Measurements from ENCODE around the gene MARCHF10. TPM values are rescaled to one million over a fixed set of nuclear protein-coding genes. Genes with fewer than 3 reads are reported as not detected.

Gene MARCHF10
- total RNA-seq, 1 experiment from 2014 or later, result 0.03 TPM

GRCh38 chr17:62826956-62827355 is 18.8 kb upstream of the MARCHF10 start:
- H3K4me3 ChIP-seq (ENCODE audit: insufficient read depth, low read depth, low read length), result no peak overlapping the region
- H3K36me3 ChIP-seq (replicated peaks; ENCODE audit: control insufficient read depth, insufficient read depth, low read length), result no peaks in the 10 kb centered on the region
- DNase-seq, result no peak
- H3K27me3 ChIP-seq (ENCODE audit: control insufficient read depth, insufficient read depth, low read length), result no peaks in the 10 kb centered on the region

- DNase-seq, result peak; percentile 28
- Histone ChIP-seq H3K27me3 (ENCODE audit: control insufficient read depth, insufficient read depth, low read length) (no peaks in the 10 kb centered on the region), H3K4me3 (ENCODE audit: insufficient read depth, low read depth, low read length) (no peak overlapping the region), H3K36me3 (replicated peaks; ENCODE audit: control insufficient read depth, insufficient read depth, low read length) (no peaks in the 10 kb centered on the region)
These were observed 17.1 kb upstream of the MARCHF10 start for GRCh38 chr17:62825182-62825581.

- no peaks in the 10 kb centered on the region for H3K27me3 ChIP-seq (ENCODE audit: control insufficient read depth, insufficient read depth, low read length)
- no peaks in the 10 kb centered on the region for H3K36me3 ChIP-seq (replicated peaks; ENCODE audit: control insufficient read depth, insufficient read depth, low read length)
- peak; percentile 77 for DNase-seq
- H3K4me3 ChIP-seq (ENCODE audit: insufficient read depth, low read depth, low read length), result no peak overlapping the region
These were observed 16.4 kb upstream of the MARCHF10 start for GRCh38 chr17:62824290-62825131.

- Histone ChIP-seq H3K27me3 (ENCODE audit: control insufficient read depth, insufficient read depth, low read length) (no peaks in the 10 kb centered on the region), H3K4me3 (ENCODE audit: insufficient read depth, low read depth, low read length) (no peak overlapping the region), H3K36me3 (replicated peaks; ENCODE audit: control insufficient read depth, insufficient read depth, low read length) (no peaks in the 10 kb centered on the region)
- DNase-seq, result no peak
These were observed 15.2 kb upstream of the MARCHF10 start for GRCh38 chr17:62823111-62823893.

- Histone ChIP-seq H3K36me3 (replicated peaks; ENCODE audit: control insufficient read depth, insufficient read depth, low read length) (no peaks in the 10 kb centered on the region), H3K4me3 (ENCODE audit: insufficient read depth, low read depth, low read length) (no peak overlapping the region)
- DNase-seq, result no peak
These were observed 14.2 kb upstream of the MARCHF10 start for GRCh38 chr17:62822080-62822904.

GRCh38 chr17:62821189-62822079 is 13.3 kb upstream of the MARCHF10 start:
- DNase-seq, result no peak
- no peak overlapping the region for H3K4me3 ChIP-seq (ENCODE audit: insufficient read depth, low read depth, low read length)
- no peaks in the 10 kb centered on the region for H3K36me3 ChIP-seq (replicated peaks; ENCODE audit: control insufficient read depth, insufficient read depth, low read length)
- H3K27me3 ChIP-seq (ENCODE audit: control insufficient read depth, insufficient read depth, low read length), result no peaks in the 10 kb centered on the region

More at GRCh38 chr17:62822080-62822904, 14.2 kb upstream of the MARCHF10 start:
- no peaks in the 10 kb centered on the region for H3K27me3 ChIP-seq (ENCODE audit: control insufficient read depth, insufficient read depth, low read length)

- no peak overlapping the region for H3K4me3 ChIP-seq (ENCODE audit: insufficient read depth, low read depth, low read length)
- no peaks in the 10 kb centered on the region for H3K36me3 ChIP-seq (replicated peaks; ENCODE audit: control insufficient read depth, insufficient read depth, low read length)
- peak; percentile 31 for DNase-seq
- H3K27me3 ChIP-seq (ENCODE audit: control insufficient read depth, insufficient read depth, low read length), result no peaks in the 10 kb centered on the region
These were observed 11.6 kb upstream of the MARCHF10 start for GRCh38 chr17:62819511-62820221.

GRCh38 chr17:62818526-62818925 is 10.4 kb upstream of the MARCHF10 start:
- no peak for DNase-seq
- H3K4me3 ChIP-seq (ENCODE audit: insufficient read depth, low read depth, low read length), result no peak overlapping the region
- H3K27me3 ChIP-seq (ENCODE audit: control insufficient read depth, insufficient read depth, low read length), result no peaks in the 10 kb centered on the region
- no peaks in the 10 kb centered on the region for H3K36me3 ChIP-seq (replicated peaks; ENCODE audit: control insufficient read depth, insufficient read depth, low read length)

GRCh38 chr17:62816282-62816839 is 8.2 kb upstream of the MARCHF10 start:
- DNase-seq, result no peak
- no peak overlapping the region for H3K4me3 ChIP-seq (ENCODE audit: insufficient read depth, low read depth, low read length)
- H3K36me3 ChIP-seq (replicated peaks; ENCODE audit: control insufficient read depth, insufficient read depth, low read length), result no peaks in the 10 kb centered on the region
- H3K27me3 ChIP-seq (ENCODE audit: control insufficient read depth, insufficient read depth, low read length), result no peaks in the 10 kb centered on the region

- Histone ChIP-seq H3K36me3 (replicated peaks; ENCODE audit: control insufficient read depth, insufficient read depth, low read length) (no peaks in the 10 kb centered on the region), H3K4me3 (ENCODE audit: insufficient read depth, low read depth, low read length) (no peak overlapping the region), H3K27me3 (ENCODE audit: control insufficient read depth, insufficient read depth, low read length) (no peaks in the 10 kb centered on the region; the same call in 1 of the 2 replicates)
- DNase-seq, result no peak
These were observed 1.5 kb upstream of the MARCHF10 start for GRCh38 chr17:62809656-62810055.

- H3K4me3 ChIP-seq (ENCODE audit: insufficient read depth, low read depth, low read length), result peak overlapping the region; percentile 40
- no peaks in the 10 kb centered on the region for H3K36me3 ChIP-seq (replicated peaks; ENCODE audit: control insufficient read depth, insufficient read depth, low read length)
- DNase-seq, result peak; percentile 21
- H3K27me3 ChIP-seq (ENCODE audit: control insufficient read depth, insufficient read depth, low read length), result no peaks in the 10 kb centered on the region; the same call in 1 of the 2 replicates
These were observed 459 bp upstream of the MARCHF10 start for GRCh38 chr17:62808576-62808970.

- Histone ChIP-seq H3K4me3 (ENCODE audit: insufficient read depth, low read depth, low read length) (no peak overlapping the region), H3K36me3 (replicated peaks; ENCODE audit: control insufficient read depth, insufficient read depth, low read length) (no peaks in the 10 kb centered on the region), H3K27me3 (ENCODE audit: control insufficient read depth, insufficient read depth, low read length) (no peaks in the 10 kb centered on the region; the same call in 1 of the 2 replicates)
- DNase-seq, result no peak
These were observed 2.9 kb downstream of the MARCHF10 start for GRCh38 chr17:62805234-62805633.

- H3K27me3 ChIP-seq (ENCODE audit: control insufficient read depth, insufficient read depth, low read length), result no peaks in the 10 kb centered on the region; the same call in 1 of the 2 replicates
- no peaks in the 10 kb centered on the region for H3K36me3 ChIP-seq (replicated peaks; ENCODE audit: control insufficient read depth, insufficient read depth, low read length)
- no peak overlapping the region for H3K4me3 ChIP-seq (ENCODE audit: insufficient read depth, low read depth, low read length)
- DNase-seq, result no peak
These were observed 3.3 kb downstream of the MARCHF10 start for GRCh38 chr17:62804822-62805221.

Data from H7 (cell line).